ENCODE measurements around the gene SLC22A23.

SLC22A23 gene

GRCh38 chr6:3318821-3319540 is 137.9 kb downstream of the SLC22A23 start:
- Histone ChIP-seq H3K27ac (no peak overlapping the region), H3K9me3 (ENCODE audit: low read depth, low read length) (no peaks in the 10 kb centered on the region), H3K36me3 (ENCODE audit: insufficient read depth, low read length) (no peaks in the 10 kb centered on the region), H3K9ac (ENCODE audit: insufficient read length) (no peak overlapping the region), H3K4me3 (no peak overlapping the region)
- TF ChIP-seq EZH2 (IDR thresholded peaks at IDR 0.05) = no peak
- no peak for TF ChIP-seq FOXP2 (optimal IDR thresholded peaks at IDR 0.05; ENCODE audit: control extremely low read depth, extremely low read length, insufficient read depth)
- no peak for TF ChIP-seq POLR2AphosphoS5 (IDR thresholded peaks at IDR 0.05; ENCODE audit: borderline replicate concordance, low read depth, low read length)
- no peak for DNase-seq (ENCODE audit: low read depth, low spot score)

- Histone ChIP-seq H3K4me3 (no peak overlapping the region), H3K9me3 (ENCODE audit: low read depth, low read length) (no peaks in the 10 kb centered on the region), H3K36me3 (ENCODE audit: insufficient read depth, low read length) (no peaks in the 10 kb centered on the region), H3K9ac (ENCODE audit: insufficient read length) (no peak overlapping the region), H3K27ac (no peak overlapping the region)
- no peak for TF ChIP-seq POLR2AphosphoS5 (IDR thresholded peaks at IDR 0.05; ENCODE audit: borderline replicate concordance, low read depth, low read length)
- TF ChIP-seq EZH2 (IDR thresholded peaks at IDR 0.05) = no peak
- TF ChIP-seq FOXP2 (optimal IDR thresholded peaks at IDR 0.05; ENCODE audit: control extremely low read depth, extremely low read length, insufficient read depth) = no peak
- DNase-seq (ENCODE audit: low read depth, low spot score) = no peak
Observed at GRCh38 chr6:3318226-3318625, 138.6 kb downstream of the SLC22A23 start.

DNA sequence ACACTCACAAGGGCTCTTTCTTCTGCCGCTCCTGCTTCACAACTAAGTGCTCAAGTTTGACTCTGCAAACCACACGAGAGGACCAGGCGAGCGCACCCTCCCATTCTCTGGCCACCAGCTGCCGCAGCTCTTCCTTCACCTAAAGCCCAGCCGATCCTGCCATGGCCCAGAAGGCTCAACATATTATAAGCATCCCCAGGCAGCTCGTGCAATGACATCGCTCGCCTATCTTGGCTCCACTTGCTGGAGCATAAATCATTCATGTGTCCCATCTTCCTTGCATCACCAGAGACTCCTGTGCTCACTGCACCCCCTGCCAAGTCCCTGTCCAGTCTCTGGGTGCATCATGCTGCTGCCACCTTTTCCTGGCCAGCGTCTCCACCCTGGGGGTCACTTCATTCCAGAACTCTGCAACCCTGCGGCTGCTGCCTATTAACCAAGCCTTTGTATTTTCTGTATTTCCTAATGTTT is 139.1 kb downstream of the SLC22A23 start:
- H3K4me3 ChIP-seq = no peak overlapping the region
- no peak overlapping the region for H3K27ac ChIP-seq
- H3K9me3 ChIP-seq (ENCODE audit: low read depth, low read length) = no peaks in the 10 kb centered on the region
- no peak for DNase-seq (ENCODE audit: low read depth, low spot score)
- no peak for TF ChIP-seq POLR2AphosphoS5 (IDR thresholded peaks at IDR 0.05; ENCODE audit: borderline replicate concordance, low read depth, low read length)
- TF ChIP-seq EZH2 (IDR thresholded peaks at IDR 0.05) = no peak
- no peak for TF ChIP-seq FOXP2 (optimal IDR thresholded peaks at IDR 0.05; ENCODE audit: control extremely low read depth, extremely low read length, insufficient read depth)
- H3K36me3 ChIP-seq (ENCODE audit: insufficient read depth, low read length) = no peaks in the 10 kb centered on the region
- no peak overlapping the region for H3K9ac ChIP-seq (ENCODE audit: insufficient read length)

GRCh38 chr6:3316818-3317217 is 140.0 kb downstream of the SLC22A23 start:
- Histone ChIP-seq H3K4me3 (no peak overlapping the region), H3K27ac (no peak overlapping the region), H3K36me3 (ENCODE audit: insufficient read depth, low read length) (no peaks in the 10 kb centered on the region), H3K9ac (ENCODE audit: insufficient read length) (no peak overlapping the region), H3K9me3 (ENCODE audit: low read depth, low read length) (no peaks in the 10 kb centered on the region)
- TF ChIP-seq EZH2 (IDR thresholded peaks at IDR 0.05) (no peak), FOXP2 (optimal IDR thresholded peaks at IDR 0.05; ENCODE audit: control extremely low read depth, extremely low read length, insufficient read depth) (no peak), POLR2AphosphoS5 (IDR thresholded peaks at IDR 0.05; ENCODE audit: borderline replicate concordance, low read depth, low read length) (no peak)
- DNase-seq (ENCODE audit: low read depth, low spot score) = no peak

DNA sequence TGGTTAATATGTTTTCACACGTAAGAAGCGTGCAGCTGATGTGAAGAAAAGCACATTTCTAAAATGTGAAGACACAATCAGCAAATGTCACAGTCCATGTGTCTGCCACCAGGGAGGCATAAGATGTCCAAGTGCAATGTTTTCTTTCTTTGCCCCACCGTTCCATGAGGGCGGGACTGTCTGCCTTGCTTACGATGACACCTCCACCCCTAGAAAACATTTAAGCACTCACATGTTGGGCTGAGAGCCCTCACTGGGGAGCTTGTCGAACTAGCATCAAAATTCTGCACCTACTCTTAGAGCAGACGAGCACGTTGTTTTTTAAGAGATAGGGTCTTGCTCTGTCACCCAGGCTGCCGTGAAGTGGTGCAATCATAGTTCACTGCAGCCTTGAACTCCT is 140.5 kb downstream of the SLC22A23 start:
- Histone ChIP-seq H3K9ac (ENCODE audit: insufficient read length) (no peak overlapping the region), H3K27ac (no peak overlapping the region), H3K4me3 (no peak overlapping the region), H3K36me3 (ENCODE audit: insufficient read depth, low read length) (no peaks in the 10 kb centered on the region), H3K9me3 (ENCODE audit: low read depth, low read length) (no peaks in the 10 kb centered on the region)
- DNase-seq (ENCODE audit: low read depth, low spot score) = no peak
- no peak for TF ChIP-seq EZH2 (IDR thresholded peaks at IDR 0.05)
- TF ChIP-seq FOXP2 (optimal IDR thresholded peaks at IDR 0.05; ENCODE audit: control extremely low read depth, extremely low read length, insufficient read depth) = no peak

GRCh38 chr6:3315841-3316240 is 141.0 kb downstream of the SLC22A23 start:
- TF ChIP-seq EZH2 (IDR thresholded peaks at IDR 0.05) (no peak), POLR2AphosphoS5 (IDR thresholded peaks at IDR 0.05; ENCODE audit: borderline replicate concordance, low read depth, low read length) (no peak), FOXP2 (optimal IDR thresholded peaks at IDR 0.05; ENCODE audit: control extremely low read depth, extremely low read length, insufficient read depth) (no peak)
- H3K9ac ChIP-seq (ENCODE audit: insufficient read length) = no peak overlapping the region
- H3K27ac ChIP-seq = no peak overlapping the region
- H3K9me3 ChIP-seq (ENCODE audit: low read depth, low read length) = no peaks in the 10 kb centered on the region
- no peak overlapping the region for H3K4me3 ChIP-seq
- H3K36me3 ChIP-seq (ENCODE audit: insufficient read depth, low read length) = no peaks in the 10 kb centered on the region
- no peak for DNase-seq (ENCODE audit: low read depth, low spot score)

GRCh38 chr6:3314621-3315467 is 142.0 kb downstream of the SLC22A23 start:
- DNase-seq (ENCODE audit: low read depth, low spot score) = no peak
- Histone ChIP-seq H3K36me3 (ENCODE audit: insufficient read depth, low read length) (no peaks in the 10 kb centered on the region), H3K4me3 (no peak overlapping the region), H3K9me3 (ENCODE audit: low read depth, low read length) (no peaks in the 10 kb centered on the region), H3K27ac (no peak overlapping the region), H3K9ac (ENCODE audit: insufficient read length) (no peak overlapping the region)
- no peak for TF ChIP-seq POLR2AphosphoS5 (IDR thresholded peaks at IDR 0.05; ENCODE audit: borderline replicate concordance, low read depth, low read length)
- TF ChIP-seq FOXP2 (optimal IDR thresholded peaks at IDR 0.05; ENCODE audit: control extremely low read depth, extremely low read length, insufficient read depth) = no peak

DNA sequence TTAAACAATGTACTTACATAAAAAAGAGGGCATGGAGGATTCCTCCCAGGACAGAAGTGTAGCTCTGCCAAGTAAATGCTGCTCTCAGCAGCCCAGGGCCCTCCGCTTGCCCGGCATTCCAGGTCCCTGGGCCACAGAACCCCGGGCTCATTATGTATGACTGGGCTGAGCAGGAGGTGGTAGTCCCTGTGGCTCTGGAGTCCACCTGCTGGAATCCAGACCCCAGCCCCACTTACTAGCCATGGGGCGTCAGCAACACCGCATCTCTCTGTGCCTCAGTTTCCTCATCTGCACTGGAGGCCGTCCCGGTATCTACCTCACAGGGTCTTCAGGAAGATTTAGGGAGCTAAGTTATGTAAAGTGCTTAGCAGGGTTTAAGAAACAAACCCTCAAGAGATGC is 142.7 kb downstream of the SLC22A23 start:
- TF ChIP-seq EZH2 (IDR thresholded peaks at IDR 0.05) (no peak), FOXP2 (optimal IDR thresholded peaks at IDR 0.05; ENCODE audit: control extremely low read depth, extremely low read length, insufficient read depth) (no peak), POLR2AphosphoS5 (IDR thresholded peaks at IDR 0.05; ENCODE audit: borderline replicate concordance, low read depth, low read length) (no peak)
- Histone ChIP-seq H3K36me3 (ENCODE audit: insufficient read depth, low read length) (no peaks in the 10 kb centered on the region), H3K9ac (ENCODE audit: insufficient read length) (no peak overlapping the region)

More for the DNA sequence above, 142.7 kb downstream of the SLC22A23 start:
- H3K27ac ChIP-seq = no peak overlapping the region
- H3K9me3 ChIP-seq (ENCODE audit: low read depth, low read length) = no peaks in the 10 kb centered on the region
- no peak for DNase-seq (ENCODE audit: low read depth, low spot score)
- no peak overlapping the region for H3K4me3 ChIP-seq

Measured in SK-N-MC (cell line).